IPS-11a (cell line): Measurements from ENCODE around the gene PHETA2.

Experiments
- H3K4me3 ChIP-seq: one replicate; pipeline ENCODE4 v1.5.1; 2013; ENCODE audit warnings: low read depth, low read length, control low read depth

PHETA2 gene, protein sequence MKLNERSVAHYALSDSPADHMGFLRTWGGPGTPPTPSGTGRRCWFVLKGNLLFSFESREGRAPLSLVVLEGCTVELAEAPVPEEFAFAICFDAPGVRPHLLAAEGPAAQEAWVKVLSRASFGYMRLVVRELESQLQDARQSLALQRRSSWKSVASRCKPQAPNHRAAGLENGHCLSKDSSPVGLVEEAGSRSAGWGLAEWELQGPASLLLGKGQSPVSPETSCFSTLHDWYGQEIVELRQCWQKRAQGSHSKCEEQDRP

GRCh38 chr22:42074132-42074811, at the start of gene PHETA2:
Gene PHETA2, plus strand, starts transcription at chr22:42074248. Its CDS starts 3,046 bp downstream, at chr22:42077294.
- peak within 1 kb of the TSS; percentile 20 for H3K4me3 ChIP-seq

GRCh38 chr22:42025421-42025820, 48.6 kb upstream of the PHETA2 start:
- no peak overlapping the region for H3K4me3 ChIP-seq

DNA sequence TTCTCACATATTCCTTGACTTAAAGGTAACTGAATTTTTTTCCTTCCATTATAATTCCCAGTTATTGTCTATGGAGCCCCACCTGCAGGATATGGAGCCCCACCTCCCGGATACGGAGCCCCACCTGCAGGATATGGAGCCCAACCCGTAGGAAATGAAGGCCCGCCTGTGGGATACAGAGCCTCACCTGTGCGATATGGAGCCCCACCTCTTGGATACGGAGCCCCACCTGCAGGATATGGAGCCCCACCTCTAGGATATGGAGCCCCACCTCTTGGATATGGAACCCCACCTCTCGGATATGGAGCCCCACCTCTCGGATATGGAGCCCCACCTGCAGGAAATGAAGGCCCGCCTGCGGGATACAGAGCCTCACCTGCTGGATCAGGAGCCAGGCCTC, 47.3 kb upstream of the PHETA2 start:
- H3K4me3 ChIP-seq = no peak overlapping the region

GRCh38 chr22:42033263-42034181, 40.5 kb upstream of the PHETA2 start:
- no peak overlapping the region for H3K4me3 ChIP-seq

DNA sequence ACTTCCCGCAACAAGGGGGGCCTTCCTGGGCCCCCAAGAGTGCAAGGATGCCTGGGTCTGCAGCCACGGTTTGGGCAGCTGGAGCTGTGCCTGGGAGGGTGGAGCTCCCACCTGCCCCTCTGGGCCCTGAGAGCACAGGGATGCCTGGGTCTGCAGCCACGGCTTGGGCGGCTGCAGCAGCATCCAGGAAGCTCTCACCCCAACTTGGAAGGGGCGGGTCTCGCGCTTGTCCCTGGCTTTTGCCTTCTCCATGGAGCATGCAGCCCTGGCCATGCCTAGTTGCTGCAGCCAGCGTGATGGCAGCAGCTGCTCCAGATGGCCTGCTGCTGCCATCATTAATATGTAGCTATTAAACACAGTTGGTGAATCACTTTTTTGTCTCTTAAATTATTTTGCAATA, 38.8 kb upstream of the PHETA2 start:
- H3K4me3 ChIP-seq = no peak overlapping the region

DNA sequence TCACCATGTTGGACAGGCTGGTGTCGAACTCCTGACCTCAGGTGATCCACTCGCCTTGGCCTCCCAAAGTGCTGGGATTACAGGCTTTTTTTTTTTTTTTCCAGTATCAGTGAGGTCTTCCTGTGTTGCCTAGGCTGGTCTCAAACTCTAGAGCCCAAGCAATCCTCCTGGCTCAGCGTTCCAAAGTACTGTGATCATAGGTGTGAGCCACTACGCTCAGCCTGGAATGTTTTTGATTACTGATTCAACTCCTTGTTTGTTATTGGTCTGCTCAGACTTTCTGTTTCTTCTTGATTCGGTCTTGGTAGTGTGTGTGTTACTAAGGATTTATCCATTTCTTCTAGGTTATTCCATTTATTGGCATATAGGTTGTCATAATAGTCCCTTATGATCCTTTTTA, 34.8 kb upstream of the PHETA2 start:
- no peak overlapping the region for H3K4me3 ChIP-seq

DNA sequence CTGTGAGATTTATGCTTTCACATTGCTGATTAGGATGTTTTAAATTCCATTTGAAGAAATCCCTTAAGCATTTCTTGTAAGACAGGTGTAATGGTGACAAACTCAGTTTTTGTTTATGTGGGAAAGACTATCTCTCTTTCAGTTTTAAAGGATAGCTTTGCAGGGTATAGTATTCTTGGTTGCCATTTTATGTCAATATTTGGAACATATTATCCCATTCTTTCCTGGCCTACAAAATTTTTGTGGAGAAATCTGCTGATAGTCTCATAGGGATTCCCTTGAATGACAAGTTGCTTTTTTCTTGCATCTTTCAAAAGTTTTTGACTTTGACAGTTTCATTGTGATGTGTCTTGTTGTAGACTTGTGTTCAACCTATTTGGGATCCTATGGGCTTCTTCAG, 32.3 kb upstream of the PHETA2 start:
- H3K4me3 ChIP-seq = no peak overlapping the region

- no peak overlapping the region for H3K4me3 ChIP-seq
These were observed 23.3 kb upstream of the PHETA2 start for GRCh38 chr22:42050641-42051180.

GRCh38 chr22:42052765-42053164, 21.3 kb upstream of the PHETA2 start:
- no peak overlapping the region for H3K4me3 ChIP-seq

DNA sequence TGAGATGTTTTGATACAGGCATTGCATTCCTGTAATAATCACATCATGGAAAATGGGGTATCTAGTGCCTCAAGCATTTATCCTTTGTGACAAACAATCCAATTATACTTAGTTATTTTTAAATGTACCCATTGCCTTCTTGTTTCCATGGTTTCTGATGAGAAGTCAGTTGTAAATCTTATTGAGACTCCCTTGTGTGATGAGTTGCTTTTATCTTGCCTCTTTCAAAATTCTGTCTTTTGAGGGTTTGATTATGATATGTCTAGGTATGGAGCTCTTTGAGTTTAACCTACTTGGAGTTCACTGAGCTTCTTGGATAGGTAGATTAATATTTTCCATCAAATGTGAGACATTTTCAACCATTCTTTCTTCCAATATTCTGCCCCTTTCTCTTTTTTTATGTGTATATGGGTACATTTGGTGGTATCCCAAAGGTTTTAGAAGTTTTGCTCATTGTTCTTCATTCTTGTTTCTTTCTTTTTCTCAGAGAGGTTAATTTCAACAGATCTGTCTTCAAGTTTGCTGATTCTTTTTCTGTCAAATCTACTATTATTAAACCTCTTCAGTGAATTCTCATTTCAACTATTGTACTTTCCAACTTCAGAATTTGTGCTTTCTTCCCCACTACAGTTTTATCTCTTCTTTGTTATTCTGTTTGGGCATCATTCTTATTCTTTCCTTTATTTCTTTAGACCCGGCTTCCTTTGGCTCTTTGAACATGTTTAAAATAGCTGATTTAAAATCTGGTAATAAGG, 17.1 kb upstream of the PHETA2 start:
- H3K4me3 ChIP-seq = no peak overlapping the region

DNA sequence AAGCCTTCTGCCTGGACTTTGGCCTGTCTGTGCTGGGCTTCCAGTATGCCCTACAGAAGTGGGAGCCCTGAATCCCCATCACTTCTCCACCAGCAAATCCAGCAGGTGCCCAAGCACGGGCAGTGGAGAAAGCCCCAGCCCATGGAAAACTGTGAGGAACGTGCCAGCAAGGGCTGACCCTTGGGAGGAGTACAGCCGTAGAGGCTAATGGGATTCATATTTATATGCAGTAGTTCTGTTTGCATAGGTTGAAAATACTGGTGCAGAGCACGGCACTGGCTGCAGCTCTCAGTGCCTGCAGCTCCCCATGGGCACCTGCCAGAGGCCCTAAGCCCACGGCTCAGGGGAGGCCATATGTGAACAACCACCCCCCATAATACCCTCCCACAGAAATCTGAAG, 13.6 kb upstream of the PHETA2 start:
- no peak overlapping the region for H3K4me3 ChIP-seq

DNA sequence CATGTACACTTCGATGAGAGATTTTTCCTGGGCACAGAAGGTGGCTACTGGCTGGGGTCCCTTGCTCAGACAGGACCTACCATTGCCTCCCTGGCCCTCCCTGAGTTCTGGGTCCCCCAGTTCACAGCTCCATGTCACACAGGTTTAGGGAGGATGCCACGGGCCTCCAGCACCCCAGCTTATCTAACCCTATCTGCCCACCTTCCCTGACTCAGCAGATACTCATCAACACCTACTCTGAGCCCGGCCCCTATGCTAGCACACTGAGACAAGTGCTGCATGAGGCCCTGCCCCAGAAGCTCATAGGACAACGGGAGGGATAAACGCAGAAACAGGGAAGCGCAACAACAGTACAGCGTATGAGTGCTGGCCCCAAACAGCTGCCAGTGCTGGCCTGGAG, 13.0 kb upstream of the PHETA2 start:
- H3K4me3 ChIP-seq = no peak overlapping the region

DNA sequence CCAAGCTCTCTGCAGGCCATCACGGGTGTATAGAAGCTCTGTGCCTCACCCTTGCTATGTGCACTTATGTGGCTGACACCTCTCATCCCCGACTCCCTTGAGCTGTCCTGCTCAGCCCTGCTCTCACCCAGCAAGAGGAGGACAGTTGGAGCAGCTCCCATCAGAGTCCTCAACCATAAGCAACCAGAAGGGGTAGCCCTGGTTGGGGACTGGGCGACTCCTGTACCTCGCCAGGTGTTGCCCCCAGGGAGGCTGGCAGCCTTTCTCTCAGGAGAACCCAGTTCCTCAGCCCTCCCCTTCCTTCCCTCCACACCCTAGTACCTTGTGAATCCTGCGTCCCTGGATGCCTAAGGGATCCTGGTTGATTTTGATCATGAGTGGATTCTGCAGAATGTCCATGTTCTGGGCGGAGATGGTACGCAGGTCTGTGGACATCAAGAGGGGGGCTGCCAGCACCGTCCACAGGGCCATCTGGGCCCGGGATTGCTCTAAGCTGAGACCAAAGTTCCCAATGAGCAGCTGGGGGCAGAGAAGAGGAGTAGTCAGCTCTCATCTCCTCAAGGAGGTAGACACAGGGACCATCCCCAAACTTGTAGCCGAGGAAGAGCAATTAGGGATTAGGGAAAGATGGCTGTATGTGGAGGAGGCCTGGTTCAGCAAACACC, 11.4 kb upstream of the PHETA2 start:
- H3K4me3 ChIP-seq = no peak overlapping the region

DNA sequence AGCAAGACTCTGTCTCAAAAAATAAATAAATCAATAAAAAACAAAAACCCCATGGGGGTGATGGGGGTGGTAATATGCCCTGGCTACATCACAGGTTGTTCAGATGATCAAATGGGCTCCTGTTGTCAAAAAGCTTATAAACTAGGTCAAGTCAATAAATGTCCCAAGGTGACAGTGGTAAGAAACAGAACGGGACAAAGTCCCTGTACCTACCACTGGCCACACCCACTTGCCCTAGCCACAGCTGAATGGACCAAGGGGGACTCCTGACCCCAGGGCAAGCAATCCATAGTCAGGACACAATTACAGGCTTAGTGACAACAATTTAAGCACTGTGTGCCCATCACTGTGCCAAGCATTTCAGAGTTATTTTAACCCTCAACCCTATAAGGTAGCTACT, 9.4 kb upstream of the PHETA2 start:
- no peak overlapping the region for H3K4me3 ChIP-seq

GRCh38 chr22:42065438-42066125, 8.5 kb upstream of the PHETA2 start:
- H3K4me3 ChIP-seq = no peak overlapping the region

GRCh38 chr22:42066126-42066761, 7.8 kb upstream of the PHETA2 start:
- no peak overlapping the region for H3K4me3 ChIP-seq

DNA sequence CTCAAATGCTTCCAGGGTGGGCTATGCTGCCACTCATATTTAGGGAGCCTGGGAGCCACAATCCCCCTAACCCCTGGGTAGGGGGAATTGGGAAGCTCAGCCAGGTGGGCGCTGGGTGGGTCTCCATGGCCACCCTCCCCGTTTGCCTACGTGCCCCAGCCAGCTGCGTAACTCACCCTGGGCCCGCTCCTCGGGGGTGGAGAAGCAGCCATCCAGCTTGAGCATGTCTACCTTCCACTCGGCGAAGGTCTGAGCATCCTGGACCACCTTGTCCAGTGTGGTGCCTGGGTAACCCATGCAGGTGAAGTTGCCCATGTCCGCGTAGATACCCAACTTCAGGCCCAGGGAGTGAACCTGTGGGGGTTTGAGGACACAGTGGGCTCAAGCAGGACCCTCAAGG, 7.1 kb upstream of the PHETA2 start:
- no peak overlapping the region for H3K4me3 ChIP-seq

DNA sequence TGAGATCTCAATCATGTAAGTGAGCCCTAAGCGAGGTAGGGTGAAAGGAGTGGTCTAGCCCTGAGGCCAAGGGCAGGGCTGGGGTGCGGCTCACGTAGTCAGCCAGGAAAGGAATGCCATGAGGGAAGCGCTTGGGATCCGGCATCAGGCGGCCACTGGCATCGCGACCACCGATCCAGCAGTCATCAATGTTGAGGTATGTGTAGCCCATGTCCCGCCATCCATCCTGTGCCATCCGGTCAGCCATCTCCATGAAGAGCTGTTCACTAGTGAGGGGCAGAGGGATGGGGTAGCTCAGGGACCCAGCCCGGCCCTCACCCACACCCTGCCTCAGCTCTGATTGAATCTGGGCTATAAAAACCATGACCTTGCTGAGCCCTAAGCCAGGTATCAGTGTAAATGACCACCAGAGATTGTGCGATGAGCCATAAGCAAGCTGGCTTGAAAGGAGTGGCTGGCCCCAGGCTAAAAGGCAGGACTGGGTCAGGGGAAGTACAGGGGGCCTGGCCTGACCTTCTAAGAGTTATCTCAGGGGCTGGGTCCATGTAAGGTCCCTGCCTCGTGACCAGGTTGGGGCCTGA, 6.3 kb upstream of the PHETA2 start:
- H3K4me3 ChIP-seq = no peak overlapping the region

GRCh38 chr22:42068291-42068690, 5.8 kb upstream of the PHETA2 start:
- no peak overlapping the region for H3K4me3 ChIP-seq
